Stimulated activated CD4-positive, alpha-beta T cell treated with anti-CD3 and anti-CD28 coated beads, Interleukin-12 subunit alpha, Interleukin-12 subunit beta, amount 100 ng/mL, for 48 hours (primary cell): ENCODE results near the gene LRP1.

ENCODE experiments used
- DNase-seq, 3 donors: peaks; one replicate each; pipeline ENCODE4 v3.0.0-alpha.2; 2020; ENCODE audit warnings: low read depth in 2 of 3, low spot score in 1 of 3

The LRP1 gene

DNA sequence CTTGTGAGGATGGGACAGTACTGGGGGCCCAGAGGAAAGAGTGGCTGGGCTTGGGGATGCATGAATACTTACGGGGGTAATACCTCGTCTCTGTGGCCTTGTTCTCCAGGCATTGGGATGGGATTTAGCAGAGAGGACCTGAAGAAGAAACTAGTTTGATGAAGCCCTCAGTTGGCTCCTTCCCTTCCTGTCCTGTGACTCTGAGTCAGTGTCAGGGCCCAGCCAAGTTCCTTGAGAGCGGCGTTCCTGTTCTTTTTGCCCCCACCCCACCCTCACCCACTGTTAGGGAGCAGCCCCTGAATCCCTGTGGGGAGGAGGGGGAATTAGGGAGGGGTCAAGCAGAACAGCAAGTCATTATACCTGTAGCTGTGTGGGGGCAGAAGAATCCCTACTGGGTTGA lies 24.4 kb downstream of the LRP1 start:
- DNase-seq: no peak

DNA sequence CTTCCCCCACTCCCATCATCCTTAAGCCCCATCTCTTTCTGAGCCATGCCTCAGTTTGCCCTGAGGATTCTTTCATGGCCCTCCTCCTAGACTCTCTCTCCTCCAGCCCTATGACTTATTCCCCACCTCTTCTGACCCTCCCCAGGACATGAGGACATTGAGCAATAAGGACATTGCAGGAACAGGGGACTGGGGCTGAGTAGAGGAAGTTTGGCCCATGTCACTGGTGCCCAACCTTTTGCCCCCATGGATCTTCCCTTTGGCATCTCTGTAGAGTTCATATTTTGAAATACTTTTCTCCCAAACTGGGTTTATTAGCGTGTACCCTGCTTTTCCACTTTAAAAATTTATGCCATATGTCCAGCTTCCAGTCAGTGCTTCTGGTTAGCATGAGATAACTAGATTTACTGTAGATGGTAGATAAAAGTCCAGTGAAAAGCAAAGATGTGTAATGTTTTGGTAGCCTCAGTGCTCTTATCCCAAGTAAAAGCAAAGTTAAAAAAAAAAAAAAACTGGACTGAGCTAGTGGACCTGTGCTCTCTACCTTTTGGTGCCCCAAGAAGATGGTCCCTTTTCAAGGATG lies 25.2 kb downstream of the LRP1 start:
- no peak for DNase-seq

DNA sequence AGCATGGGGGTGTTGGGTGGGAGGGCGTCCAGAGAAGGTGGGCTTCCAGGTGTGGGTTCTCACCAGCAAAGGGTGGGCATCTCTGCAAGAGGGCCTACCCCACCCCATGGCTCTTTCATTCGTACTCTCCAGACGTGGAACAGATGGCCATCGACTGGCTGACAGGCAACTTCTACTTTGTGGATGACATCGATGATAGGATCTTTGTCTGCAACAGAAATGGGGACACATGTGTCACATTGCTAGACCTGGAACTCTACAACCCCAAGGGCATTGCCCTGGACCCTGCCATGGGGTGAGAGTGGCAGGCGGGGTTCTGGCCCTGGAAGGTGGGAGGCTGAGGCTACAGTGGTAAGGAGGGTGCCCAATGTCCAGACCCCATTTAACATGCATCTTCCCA lies 25.8 kb downstream of the LRP1 start:
- DNase-seq: no peak

DNA sequence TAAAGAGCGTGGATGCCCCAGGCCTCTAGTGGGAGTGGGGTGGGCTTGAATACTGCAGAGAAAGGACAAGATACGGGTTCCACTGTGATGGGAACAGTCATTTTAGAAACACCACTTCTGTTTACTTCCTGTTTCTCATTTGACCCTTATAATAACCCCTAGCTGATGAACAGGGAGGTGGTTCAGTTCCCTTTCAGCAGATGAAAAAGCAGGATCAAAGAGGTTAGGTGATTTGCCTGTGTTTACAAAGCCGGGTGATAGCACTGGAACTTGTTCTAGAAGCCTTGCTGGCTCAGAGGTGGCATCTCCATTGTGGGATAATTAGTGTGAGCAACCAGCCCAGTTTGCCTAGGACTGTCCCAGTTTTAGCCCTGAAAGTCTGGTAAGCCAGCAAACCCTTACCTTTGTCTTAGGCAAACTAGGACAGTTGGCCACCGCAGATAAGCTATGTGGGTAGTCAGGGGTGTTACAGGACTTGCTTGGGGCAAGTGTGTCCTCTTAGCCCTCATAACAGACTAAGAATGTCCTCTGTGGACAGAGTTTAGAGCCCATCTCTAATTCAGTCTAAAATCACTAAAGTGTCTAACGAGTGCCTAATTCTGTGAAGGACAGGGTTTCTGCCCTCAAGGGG lies 26.6 kb downstream of the LRP1 start:
- no peak for DNase-seq

DNA sequence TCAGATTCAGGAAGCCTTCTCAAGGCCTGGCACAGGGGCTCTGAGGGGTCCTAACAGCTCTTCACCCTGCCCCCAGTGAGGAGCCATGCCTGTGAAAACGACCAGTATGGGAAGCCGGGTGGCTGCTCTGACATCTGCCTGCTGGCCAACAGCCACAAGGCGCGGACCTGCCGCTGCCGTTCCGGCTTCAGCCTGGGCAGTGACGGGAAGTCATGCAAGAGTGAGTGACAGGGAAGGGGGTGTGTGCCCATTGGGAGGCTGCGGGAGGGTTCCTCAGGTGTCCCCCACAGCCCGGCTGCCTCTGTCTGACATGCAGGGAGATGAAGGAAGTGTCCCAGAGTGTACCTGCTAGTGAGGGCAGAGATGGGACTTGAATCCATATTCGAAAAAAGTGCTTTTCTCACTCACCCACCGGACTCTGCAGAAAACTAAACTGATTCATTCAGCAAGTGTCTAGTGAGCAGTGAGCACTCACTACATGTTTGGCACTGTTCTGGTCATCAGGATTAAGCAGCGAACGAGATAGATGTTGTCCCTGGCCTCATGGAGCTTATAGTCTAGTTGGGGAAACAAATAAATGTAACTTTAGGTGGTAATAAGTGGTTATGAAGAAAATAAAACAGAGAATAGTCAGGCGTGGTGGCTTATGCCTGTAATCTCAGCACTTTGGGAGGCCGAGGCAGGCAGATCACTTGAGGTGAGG lies 28.6 kb downstream of the LRP1 start:
- DNase-seq: no peak

DNA sequence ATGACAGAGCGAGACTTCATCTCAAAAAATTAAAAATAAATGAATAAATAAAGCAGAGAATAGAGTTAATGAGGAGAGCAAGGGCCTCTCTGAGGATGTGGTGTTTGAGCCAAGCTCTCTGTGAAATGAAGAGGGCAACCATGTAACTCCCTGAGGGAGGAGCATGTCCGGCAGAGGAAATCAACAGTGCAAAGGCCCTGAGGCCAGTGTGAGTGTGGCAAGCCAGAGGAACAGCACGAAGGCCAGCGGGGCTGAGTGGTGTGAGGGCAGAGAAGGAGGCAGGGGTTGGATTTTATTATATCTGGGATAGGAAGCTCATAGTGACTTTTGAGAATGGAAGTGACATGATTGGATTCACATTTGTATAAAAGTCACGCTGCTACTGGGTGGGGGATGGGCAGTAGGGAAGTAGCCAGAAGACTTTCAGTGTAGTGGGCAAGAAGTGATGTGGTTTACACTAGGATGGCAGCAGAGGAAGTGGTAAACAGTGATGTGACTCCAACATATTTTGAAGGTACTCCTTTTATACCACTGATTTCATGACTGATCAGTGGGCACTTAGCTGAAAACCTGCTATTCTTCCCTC lies 29.4 kb downstream of the LRP1 start:
- no peak for DNase-seq

DNA sequence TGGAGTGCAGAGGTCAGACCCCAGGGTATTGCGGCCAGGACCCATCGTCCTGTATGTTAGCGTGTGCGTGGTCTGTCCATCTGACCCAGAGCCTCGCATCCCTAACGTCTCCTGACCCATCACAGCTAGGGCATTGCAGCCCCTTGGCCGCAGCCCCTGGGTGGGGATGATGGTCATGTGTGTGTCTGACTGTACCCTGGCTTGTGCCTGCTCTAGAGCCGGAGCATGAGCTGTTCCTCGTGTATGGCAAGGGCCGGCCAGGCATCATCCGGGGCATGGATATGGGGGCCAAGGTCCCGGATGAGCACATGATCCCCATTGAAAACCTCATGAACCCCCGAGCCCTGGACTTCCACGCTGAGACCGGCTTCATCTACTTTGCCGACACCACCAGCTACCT lies 29.9 kb downstream of the LRP1 start:
- DNase-seq: no peak

DNA sequence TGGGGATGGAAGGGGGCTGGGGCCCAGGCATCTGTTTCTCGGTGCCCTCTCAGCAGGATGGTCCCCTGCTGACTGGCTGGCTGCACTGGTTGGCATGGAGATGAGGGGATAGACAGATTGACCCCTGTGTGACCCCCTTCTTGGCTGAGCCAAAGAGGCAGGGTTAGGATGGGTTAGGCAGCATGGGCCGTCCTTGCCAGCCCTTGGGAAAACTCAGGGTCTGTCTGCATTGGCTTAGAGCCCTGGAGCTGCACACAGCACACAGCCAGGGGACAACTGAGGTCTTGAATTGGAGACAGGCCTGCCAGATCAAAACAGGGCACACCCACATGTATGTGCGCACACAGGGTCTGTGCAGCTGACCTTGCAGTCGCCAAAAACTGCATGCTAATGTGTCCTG lies 30.4 kb downstream of the LRP1 start:
- no peak for DNase-seq

DNA sequence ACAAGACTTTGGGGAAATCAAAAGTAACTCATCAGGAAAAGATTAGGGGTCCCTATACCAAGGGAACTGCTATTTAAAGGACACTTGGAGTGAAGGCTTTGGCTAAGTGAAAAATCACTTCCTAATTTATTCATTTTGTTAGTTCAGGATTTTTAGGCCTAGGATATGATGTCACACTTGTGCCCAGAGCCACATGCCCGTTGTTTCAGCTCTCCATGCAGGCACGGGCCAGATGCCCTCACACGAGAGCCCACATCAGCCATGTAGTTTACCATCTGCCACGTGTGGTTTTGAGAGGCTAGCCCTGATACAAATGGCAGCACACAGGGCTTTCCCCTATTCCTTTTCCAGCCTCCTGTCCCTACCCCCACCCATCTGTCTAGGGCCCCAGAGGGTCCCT lies 31.0 kb downstream of the LRP1 start:
- no peak for DNase-seq

DNA sequence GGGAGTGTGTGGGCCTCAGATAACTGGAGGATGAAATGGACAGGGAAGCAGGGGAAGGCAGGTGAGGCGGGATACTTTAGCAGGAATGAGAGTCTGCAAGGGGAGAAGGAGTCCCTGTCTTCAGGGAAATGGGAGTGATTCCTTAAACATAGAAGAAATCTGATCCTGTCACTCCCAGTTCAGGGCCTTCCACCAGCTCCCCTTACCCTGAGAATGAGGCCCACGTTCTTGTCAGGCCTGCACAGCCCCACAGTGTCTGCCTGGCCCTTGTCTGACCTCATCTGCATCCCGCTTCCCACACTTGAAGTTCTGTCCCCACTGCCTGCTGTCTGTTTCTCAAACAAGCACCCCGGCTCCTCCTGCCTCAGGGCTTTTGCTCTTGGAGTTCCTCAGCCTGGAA lies 31.8 kb downstream of the LRP1 start:
- DNase-seq: no peak

DNA sequence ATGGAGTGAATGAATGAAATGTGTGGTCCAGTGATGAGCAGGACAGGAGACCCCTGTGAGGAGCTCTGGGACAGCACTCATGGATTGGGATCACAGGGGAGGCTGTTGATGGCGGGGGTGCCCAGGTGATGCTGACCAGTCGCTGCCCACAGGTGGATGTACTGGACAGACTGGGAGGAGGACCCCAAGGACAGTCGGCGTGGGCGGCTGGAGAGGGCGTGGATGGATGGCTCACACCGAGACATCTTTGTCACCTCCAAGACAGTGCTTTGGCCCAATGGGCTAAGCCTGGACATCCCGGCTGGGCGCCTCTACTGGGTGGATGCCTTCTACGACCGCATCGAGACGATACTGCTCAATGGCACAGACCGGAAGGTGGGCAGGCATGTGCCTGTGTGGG lies 32.5 kb downstream of the LRP1 start:
- no peak for DNase-seq

DNA sequence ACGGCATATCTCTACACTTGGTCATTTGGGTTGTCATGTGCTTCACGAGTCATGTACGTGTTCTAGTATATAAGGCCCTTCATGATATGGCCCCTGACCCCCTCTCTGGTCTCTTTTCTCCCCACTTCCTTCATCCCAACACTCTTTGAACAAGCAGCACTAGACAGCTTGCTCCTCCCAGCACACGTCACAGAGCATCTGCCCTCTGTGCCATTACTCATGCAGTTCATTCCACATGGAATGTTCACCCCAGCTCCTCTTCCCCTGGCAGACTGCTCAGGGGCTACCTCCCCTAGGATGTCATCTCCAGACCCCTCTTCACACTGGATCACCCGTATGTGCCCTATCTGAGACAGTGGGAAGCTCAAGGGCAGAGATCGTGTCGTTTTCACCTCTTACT lies 33.2 kb downstream of the LRP1 start:
- no peak for DNase-seq

DNA sequence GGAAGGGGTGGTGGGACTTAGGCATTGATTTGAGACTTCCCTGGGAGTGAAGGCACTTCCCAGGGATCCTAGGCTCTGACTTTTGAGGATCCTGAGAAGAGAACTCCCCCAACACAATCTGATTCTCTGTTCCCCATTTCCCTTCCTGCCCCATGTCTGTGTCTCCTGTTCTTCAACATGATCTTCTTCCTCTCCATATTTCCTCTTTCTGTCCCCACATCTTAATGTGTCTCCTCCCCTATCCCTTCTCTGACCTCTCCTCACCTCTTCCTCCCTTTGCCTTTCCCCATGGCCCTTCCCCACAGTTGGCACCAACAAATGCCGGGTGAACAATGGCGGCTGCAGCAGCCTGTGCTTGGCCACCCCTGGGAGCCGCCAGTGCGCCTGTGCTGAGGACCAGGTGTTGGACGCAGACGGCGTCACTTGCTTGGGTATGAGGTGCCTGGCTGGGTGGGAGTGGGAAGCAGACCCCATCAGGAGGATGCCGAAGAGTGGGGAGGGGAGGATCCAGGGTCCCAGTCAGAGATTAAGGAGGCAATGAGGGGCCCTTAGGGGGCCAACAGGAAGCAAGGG lies 34.4 kb downstream of the LRP1 start:
- no peak for DNase-seq

DNA sequence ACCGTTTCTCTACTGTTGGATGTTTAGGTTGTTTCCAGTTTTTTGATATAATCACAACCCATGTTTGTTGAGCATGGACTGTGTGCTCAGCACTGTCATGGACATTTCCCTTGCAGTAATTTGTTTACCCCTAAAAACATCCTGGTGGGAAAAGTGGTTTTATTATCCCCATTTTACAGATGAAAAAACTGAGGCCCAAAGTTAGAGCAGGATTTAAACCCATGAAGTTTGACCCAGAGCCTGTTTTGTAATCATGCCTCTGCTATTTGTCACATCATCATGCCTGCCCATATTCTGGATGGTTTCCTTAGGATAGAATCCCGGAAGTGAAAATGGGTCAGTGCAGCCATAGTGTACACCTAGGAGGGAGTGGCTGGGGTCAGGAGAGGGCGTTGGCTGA lies 36.2 kb downstream of the LRP1 start:
- DNase-seq: no peak

DNA sequence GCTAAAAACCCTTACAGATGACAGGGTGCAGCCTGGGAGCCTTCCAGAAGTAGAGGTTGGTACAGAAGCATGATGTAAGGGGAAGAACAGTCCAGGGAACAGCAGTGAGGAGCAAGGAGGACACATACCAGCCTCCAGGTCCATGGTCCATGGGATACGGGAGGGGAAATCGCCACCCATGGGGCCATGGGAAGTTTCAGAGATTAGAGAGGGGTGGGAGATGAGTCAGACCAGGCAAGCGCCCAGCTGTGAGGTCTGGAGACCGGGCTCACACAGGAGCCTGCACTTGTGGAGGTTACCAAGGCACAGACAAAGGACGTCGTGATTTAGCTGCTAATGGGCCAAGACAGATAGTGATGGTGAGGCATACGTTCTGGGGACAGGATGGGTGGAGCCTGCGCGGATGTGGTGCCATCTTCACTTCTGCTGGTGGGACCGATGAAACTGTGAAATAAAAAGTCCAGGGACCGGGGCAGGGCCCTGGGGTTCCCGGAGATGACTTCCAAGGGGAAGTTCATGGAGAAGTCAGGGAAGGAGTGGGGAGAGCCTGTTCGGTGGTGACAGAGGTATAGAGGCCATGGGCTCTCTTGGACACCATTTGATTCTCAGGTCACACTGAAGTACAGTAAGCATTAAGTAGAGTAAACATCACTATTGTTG lies 36.8 kb downstream of the LRP1 start:
- DNase-seq: no peak

DNA sequence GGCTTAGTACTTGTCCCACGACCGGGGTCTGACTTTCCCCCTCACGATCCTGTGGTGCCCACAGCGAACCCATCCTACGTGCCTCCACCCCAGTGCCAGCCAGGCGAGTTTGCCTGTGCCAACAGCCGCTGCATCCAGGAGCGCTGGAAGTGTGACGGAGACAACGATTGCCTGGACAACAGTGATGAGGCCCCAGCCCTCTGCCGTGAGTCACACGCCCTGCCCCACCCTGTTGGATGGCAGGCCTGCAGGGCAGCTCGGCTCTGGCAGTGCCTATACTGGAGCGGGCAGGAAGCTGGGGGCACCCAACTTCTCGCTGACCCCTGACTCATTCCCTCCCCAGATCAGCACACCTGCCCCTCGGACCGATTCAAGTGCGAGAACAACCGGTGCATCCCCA lies 37.5 kb downstream of the LRP1 start:
- no peak for DNase-seq

DNA sequence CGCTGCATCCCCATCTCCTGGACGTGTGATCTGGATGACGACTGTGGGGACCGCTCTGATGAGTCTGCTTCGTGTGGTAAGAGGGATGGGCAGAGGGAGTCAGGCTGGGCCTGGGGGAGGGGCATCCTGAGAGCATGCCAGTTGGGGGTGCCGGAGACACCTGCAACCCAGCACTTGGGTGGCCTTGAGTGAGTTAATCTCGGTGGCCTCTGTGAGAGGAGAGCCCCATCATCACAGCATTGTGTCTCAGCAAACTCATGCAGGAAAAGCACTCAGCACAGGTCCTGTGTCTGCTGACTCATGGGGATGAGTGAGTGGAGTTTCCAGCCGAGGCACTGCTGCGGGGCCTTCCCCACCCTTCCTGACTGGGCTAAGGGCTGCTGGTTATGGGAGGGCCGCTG lies 38.7 kb downstream of the LRP1 start:
- peak; percentile 23 to 39 (median 34) for DNase-seq

DNA sequence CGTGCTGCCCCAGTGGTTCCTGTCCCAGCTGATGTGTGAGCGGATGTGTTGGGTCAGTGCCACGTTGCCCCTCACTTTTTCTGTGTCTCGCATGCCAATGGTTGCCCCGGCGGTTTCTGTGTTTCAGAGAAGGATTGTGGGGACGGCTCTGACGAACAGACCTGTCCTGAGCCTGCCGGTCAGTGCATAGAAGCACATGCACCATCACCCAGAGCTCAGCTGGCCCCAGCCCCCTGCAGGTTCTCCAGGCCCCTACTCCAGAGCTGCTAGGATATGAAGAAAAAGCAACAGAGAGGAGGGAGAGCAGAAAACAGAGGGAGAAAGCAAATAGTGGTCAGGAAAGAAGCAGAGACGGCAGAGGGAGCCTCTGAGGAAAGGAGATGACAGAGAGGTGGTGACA lies 39.8 kb downstream of the LRP1 start:
- no peak for DNase-seq

DNA sequence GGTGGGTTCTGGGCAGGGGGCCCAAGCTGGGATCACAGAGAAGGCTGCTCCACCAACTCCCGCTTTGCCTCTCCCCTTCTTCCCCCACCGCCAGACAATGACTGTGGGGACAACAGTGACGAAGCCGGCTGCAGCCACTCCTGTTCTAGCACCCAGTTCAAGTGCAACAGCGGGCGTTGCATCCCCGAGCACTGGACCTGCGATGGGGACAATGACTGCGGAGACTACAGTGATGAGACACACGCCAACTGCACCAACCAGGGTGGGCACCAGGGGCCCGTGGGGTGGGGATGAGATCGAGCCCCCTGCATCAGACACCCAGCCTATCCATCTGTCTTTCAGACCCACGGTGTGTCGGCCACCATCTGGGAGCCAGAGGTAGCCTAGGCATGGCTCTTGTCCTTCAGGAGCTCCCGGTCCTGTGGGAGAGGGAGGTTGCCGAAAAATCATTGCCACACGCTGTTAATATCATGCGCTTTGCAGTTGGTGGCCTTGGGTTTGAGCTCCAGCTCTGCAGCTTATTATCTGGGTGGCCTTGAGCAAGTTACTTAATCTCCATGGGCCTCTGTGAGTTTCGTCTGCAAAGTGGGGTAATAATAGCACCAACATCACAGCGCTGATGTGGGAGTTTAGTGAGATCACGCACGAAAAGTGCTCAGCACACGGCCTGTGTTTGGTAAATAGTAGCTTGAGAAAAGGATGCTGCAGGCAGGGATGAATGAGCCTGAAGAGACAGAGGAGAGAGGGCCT lies 40.9 kb downstream of the LRP1 start:
- no peak for DNase-seq

DNA sequence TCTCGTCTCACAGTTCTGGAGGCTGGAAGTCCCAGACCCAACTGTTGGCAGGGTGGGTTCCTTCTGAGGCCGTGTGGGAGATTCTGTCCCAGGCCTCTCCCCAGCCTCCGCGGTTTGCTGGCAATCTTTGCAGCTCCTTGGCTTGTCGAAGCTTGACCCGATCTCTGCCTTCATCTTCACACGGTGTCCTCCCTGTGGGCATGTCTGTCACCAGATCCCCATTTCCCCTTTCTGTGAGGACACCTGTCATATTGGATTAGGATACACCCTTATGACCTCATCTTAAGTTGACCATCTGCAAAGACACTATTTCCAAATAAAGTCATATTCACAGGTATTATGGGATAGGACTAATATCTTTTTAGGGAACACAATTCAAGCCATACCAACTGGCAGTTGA lies 41.7 kb downstream of the LRP1 start:
- no peak for DNase-seq

DNA sequence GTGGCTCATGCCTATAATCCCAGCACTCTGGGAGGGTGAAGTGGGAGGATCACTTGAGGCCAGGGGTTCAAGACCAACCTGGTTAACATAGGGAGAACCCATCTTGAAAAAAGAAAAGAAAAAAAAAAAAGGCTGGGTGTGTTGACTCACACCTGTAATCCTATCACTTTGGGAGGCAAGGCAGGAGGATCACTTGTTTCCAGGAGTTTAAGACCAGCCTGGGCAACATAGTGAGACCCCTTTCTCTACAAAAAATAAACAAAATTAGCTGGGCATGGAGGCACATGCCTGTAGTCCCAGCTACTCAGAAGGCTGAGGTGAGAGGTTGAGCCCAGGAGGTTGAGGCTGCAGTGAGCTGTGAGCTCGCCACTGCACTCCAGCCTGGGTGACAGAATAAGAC lies 42.1 kb downstream of the LRP1 start:
- DNase-seq: no peak
